H1 (cell line): ENCODE results near the gene LRPAP1. TPM values are rescaled to one million over a fixed set of nuclear protein-coding genes. Genes with fewer than 3 reads are reported as not detected.

Experiments used
- EZH2 ChIP-seq: fragments of 200-600 bp; sonication (generic); IDR thresholded peaks from 2 replicates; pipeline ENCODE4 v1.7.1; 2012; ENCODE audit warnings: low read depth, mild to moderate bottlenecking, moderate library complexity, low read length, inconsistent platforms; ENCODE audit not compliant: severe bottlenecking
- PHF8 ChIP-seq: fragments of 200-600 bp; sonication (generic); conservative IDR thresholded peaks from 2 replicates; pipeline ENCODE4 v1.7.1; 2012; ENCODE audit warnings: low read depth, mild to moderate bottlenecking, inconsistent platforms, low read length, moderate library complexity
- polyA plus RNA-seq, 7 experiments: library from polyadenylated mRNA; depleted of rRNA in 3 of 7; stranded (reverse) in 5 of 7; unstranded in 2 of 7; fragments of >200 nt in 5 of 7; fragments of 200-250 nt in 2 of 7; gene quantifications; 1 replicate in 5 of 7; 2 replicates in 1 of 7; 4 replicates in 1 of 7; pipeline versions ENCODE4 v1.2.1 to v1.2.3, GENCODE V29; 2011 to 2013; ENCODE audit warnings: missing spikeins in 2 of 7, mixed read lengths in 2 of 7
- total RNA-seq: library from RNA; stranded (reverse); fragmentation: NEBNext Ultra II Directional; extraction: Animal tissue kit (Norgen Biotek cat#: 25700); gene quantifications from 2 replicates; pipeline ENCODE4 v1.2.1, GENCODE V29; 2021

Gene LRPAP1
- total and polyA plus RNA-seq, 2 of the 8 experiments (the other 6 are each of a cell fraction or from before 2014, with no cell fraction given), result 31.1 to 101 TPM

- TF ChIP-seq EZH2, result no peak
- no peak for TF ChIP-seq PHF8
Observed at GRCh38 chr4:3514806-3515501, 17.3 kb downstream of the LRPAP1 start (continued).
